ENCODE data around the gene TSC2. TPM values are rescaled to one million over a fixed set of nuclear protein-coding genes. Genes with fewer than 3 reads are reported as not detected.
A peak's percentile ranks its signal among the peaks of the same experiment; 100 is the strongest.

Gene TSC2
- total and polyA plus RNA-seq, 9 of the 15 experiments (the other 6 are each of a cell fraction or from before 2014, with no cell fraction given) = 1.3 to 68.1 (median 16.6) TPM

DNA sequence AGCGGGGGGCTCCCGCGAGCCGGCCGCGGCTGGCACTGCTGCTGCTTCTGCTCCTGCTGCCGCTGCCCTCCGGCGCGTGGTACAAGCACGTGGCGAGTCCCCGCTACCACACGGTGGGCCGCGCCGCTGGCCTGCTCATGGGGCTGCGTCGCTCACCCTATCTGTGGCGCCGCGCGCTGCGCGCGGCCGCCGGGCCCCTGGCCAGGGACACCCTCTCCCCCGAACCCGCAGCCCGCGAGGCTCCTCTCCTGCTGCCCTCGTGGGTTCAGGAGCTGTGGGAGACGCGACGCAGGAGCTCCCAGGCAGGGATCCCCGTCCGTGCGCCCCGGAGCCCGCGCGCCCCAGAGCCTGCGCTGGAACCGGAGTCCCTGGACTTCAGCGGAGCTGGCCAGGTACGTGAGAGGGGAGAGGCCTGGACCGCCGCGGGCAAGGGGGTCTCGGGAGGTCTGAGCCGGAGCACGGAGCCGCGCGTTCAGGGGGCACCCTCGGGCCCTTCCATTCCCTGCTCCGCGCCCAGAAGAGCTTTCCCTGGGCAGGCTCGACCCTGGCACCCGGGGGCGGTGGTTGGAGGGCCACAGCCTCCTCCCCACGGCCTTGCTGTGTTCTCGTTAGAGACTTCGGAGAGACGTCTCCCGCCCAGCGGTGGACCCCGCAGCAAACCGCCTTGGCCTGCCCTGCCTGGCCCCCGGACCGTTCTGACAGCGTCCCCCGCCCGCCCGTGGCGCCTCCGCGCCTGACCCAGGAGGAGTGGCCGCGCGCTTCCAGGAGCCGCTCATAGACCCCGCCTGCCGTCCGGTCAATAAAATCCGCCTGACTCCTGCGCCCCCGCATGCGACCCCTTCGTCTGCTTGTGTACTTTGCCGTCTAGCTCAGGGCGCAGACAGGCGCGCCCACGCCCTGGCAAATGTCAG is 27.6 kb upstream of the TSC2 start (continued):
- TF ChIP-seq RBFOX2 (IDR thresholded peaks at IDR 0.05; ENCODE audit: low read depth, low read length) = peak; percentile 28; the same call in 1 of the 2 replicates
- peak; percentile 62 for TF ChIP-seq EGR1 (conservative IDR thresholded peaks at IDR 0.05)
- TF ChIP-seq ZBTB7A (IDR thresholded peaks at IDR 0.05; ENCODE audit: borderline replicate concordance, control insufficient read depth, low read depth, low read length) = peak; percentile 74; the same call in 1 of the 2 replicates
- TF ChIP-seq, protein P1, sequence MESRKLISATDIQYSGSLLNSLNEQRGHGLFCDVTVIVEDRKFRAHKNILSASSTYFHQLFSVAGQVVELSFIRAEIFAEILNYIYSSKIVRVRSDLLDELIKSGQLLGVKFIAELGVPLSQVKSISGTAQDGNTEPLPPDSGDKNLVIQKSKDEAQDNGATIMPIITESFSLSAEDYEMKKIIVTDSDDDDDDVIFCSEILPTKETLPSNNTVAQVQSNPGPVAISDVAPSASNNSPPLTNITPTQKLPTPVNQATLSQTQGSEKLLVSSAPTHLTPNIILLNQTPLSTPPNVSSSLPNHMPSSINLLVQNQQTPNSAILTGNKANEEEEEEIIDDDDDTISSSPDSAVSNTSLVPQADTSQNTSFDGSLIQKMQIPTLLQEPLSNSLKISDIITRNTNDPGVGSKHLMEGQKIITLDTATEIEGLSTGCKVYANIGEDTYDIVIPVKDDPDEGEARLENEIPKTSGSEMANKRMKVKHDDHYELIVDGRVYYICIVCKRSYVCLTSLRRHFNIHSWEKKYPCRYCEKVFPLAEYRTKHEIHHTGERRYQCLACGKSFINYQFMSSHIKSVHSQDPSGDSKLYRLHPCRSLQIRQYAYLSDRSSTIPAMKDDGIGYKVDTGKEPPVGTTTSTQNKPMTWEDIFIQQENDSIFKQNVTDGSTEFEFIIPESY (CRISPR knock-in tag; IDR thresholded peaks at IDR 0.05) = peak; percentile 99
- TF ChIP-seq ZNF121 (CRISPR knock-in tag; conservative IDR thresholded peaks at IDR 0.05) = no peak
- peak; percentile 58 for TF ChIP-seq PCBP1 (IDR thresholded peaks at IDR 0.05; ENCODE audit: low read depth, low read length, poor library complexity, severe bottlenecking)
- peak; percentile 12; the same call in 1 of the 2 replicates for TF ChIP-seq MYC (IDR thresholded peaks at IDR 0.05; ENCODE audit: low read depth, low read length)
- no peak for TF ChIP-seq MYC (CRISPR knock-in tag; IDR thresholded peaks at IDR 0.05; ENCODE audit: borderline replicate concordance, low read depth)
- no peak for TF ChIP-seq CREBBP (IDR thresholded peaks at IDR 0.05; ENCODE audit: low read depth, low read length)
- TF ChIP-seq ZNF76 (CRISPR knock-in tag; IDR thresholded peaks at IDR 0.05; ENCODE audit: borderline replicate concordance) = no peak
- TF ChIP-seq, protein P2, sequence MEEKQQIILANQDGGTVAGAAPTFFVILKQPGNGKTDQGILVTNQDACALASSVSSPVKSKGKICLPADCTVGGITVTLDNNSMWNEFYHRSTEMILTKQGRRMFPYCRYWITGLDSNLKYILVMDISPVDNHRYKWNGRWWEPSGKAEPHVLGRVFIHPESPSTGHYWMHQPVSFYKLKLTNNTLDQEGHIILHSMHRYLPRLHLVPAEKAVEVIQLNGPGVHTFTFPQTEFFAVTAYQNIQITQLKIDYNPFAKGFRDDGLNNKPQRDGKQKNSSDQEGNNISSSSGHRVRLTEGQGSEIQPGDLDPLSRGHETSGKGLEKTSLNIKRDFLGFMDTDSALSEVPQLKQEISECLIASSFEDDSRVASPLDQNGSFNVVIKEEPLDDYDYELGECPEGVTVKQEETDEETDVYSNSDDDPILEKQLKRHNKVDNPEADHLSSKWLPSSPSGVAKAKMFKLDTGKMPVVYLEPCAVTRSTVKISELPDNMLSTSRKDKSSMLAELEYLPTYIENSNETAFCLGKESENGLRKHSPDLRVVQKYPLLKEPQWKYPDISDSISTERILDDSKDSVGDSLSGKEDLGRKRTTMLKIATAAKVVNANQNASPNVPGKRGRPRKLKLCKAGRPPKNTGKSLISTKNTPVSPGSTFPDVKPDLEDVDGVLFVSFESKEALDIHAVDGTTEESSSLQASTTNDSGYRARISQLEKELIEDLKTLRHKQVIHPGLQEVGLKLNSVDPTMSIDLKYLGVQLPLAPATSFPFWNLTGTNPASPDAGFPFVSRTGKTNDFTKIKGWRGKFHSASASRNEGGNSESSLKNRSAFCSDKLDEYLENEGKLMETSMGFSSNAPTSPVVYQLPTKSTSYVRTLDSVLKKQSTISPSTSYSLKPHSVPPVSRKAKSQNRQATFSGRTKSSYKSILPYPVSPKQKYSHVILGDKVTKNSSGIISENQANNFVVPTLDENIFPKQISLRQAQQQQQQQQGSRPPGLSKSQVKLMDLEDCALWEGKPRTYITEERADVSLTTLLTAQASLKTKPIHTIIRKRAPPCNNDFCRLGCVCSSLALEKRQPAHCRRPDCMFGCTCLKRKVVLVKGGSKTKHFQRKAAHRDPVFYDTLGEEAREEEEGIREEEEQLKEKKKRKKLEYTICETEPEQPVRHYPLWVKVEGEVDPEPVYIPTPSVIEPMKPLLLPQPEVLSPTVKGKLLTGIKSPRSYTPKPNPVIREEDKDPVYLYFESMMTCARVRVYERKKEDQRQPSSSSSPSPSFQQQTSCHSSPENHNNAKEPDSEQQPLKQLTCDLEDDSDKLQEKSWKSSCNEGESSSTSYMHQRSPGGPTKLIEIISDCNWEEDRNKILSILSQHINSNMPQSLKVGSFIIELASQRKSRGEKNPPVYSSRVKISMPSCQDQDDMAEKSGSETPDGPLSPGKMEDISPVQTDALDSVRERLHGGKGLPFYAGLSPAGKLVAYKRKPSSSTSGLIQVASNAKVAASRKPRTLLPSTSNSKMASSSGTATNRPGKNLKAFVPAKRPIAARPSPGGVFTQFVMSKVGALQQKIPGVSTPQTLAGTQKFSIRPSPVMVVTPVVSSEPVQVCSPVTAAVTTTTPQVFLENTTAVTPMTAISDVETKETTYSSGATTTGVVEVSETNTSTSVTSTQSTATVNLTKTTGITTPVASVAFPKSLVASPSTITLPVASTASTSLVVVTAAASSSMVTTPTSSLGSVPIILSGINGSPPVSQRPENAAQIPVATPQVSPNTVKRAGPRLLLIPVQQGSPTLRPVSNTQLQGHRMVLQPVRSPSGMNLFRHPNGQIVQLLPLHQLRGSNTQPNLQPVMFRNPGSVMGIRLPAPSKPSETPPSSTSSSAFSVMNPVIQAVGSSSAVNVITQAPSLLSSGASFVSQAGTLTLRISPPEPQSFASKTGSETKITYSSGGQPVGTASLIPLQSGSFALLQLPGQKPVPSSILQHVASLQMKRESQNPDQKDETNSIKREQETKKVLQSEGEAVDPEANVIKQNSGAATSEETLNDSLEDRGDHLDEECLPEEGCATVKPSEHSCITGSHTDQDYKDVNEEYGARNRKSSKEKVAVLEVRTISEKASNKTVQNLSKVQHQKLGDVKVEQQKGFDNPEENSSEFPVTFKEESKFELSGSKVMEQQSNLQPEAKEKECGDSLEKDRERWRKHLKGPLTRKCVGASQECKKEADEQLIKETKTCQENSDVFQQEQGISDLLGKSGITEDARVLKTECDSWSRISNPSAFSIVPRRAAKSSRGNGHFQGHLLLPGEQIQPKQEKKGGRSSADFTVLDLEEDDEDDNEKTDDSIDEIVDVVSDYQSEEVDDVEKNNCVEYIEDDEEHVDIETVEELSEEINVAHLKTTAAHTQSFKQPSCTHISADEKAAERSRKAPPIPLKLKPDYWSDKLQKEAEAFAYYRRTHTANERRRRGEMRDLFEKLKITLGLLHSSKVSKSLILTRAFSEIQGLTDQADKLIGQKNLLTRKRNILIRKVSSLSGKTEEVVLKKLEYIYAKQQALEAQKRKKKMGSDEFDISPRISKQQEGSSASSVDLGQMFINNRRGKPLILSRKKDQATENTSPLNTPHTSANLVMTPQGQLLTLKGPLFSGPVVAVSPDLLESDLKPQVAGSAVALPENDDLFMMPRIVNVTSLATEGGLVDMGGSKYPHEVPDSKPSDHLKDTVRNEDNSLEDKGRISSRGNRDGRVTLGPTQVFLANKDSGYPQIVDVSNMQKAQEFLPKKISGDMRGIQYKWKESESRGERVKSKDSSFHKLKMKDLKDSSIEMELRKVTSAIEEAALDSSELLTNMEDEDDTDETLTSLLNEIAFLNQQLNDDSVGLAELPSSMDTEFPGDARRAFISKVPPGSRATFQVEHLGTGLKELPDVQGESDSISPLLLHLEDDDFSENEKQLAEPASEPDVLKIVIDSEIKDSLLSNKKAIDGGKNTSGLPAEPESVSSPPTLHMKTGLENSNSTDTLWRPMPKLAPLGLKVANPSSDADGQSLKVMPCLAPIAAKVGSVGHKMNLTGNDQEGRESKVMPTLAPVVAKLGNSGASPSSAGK (IDR thresholded peaks at IDR 0.05) = no peak
- TF ChIP-seq TAL1 (IDR thresholded peaks at IDR 0.05) = no peak

Data from K562 (cell line).